A673 (cell line): ENCODE measurements around the gene DOCK8. TPM values are rescaled to one million over a fixed set of nuclear protein-coding genes. Genes with fewer than 3 reads are reported as not detected.
"Not testable (repeated sequence)": the region's sequence is repeated elsewhere in the genome, so short reads cannot be mapped to it uniquely, and the experiment has no call there.

Source experiments
- BruUV-seq: library from RNA; stranded (reverse); fragments of 400-500 nt; replicated peaks from 2 replicates; lab custom pipeline; 2021; lab: Mats Ljungman, UMichigan
- CTCF ChIA-PET: fragments of 300-600 bp; sonication (Branson Sonifier 250); formaldehyde crosslinking; loops from one replicate; lab custom pipeline; 2022; ENCODE audit warnings: antibody characterized with exemption; lab: Charles Lee
- POLR2A ChIA-PET: fragments of 300-600 bp; sonication (Branson Sonifier 250); formaldehyde crosslinking; loops from one replicate; lab custom pipeline; 2022; ENCODE audit warnings: antibody characterized with exemption; ENCODE audit not compliant: low non-redundant PET; lab: Charles Lee
- DNase-seq: peaks from one replicate; pipeline ENCODE4 v3.0.0-alpha.2; 2015; ENCODE audit warnings: low spot score
- H3K27ac ChIP-seq: fragments of 200-600 bp; sonication (generic); 2 replicates; pipeline ENCODE4 v1.5.1; 2016; ENCODE audit warnings: mixed run types, low read depth, mild to moderate bottlenecking, mixed read lengths, antibody characterized with exemption, low read length; ENCODE audit not compliant: poor library complexity, severe bottlenecking
- H3K27me3 ChIP-seq: fragments of 200-600 bp; sonication (generic); replicated peaks from 2 replicates; pipeline ENCODE4 v1.6.1; 2017; ENCODE audit warnings: mixed run types, low read depth, mild to moderate bottlenecking, mixed read lengths, antibody characterized with exemption, low read length; ENCODE audit not compliant: insufficient read depth, poor library complexity
- H3K36me3 ChIP-seq: fragments of 200-600 bp; sonication (generic); 2 replicates; pipeline ENCODE4 v1.6.1; 2016; ENCODE audit warnings: mixed run types, mild to moderate bottlenecking, mixed read lengths, antibody characterized with exemption, low read length; ENCODE audit not compliant: insufficient read depth, poor library complexity, severe bottlenecking
- H3K4me1 ChIP-seq: fragments of 200-600 bp; sonication (generic); 2 replicates; pipeline ENCODE4 v1.6.1; 2017; ENCODE audit warnings: mixed run types, mild to moderate bottlenecking, mixed read lengths, antibody characterized with exemption, low read length; ENCODE audit not compliant: insufficient read depth, poor library complexity, severe bottlenecking
- H3K4me3 ChIP-seq: fragments of 200-600 bp; sonication (generic); 2 replicates; pipeline ENCODE4 v1.5.1; 2016; ENCODE audit warnings: low read depth, mixed run types, mild to moderate bottlenecking, mixed read lengths, low read length; ENCODE audit not compliant: poor library complexity, severe bottlenecking
- H3K9me3 ChIP-seq: fragments of 200-600 bp; sonication (generic); 2 replicates; pipeline ENCODE4 v1.6.1; 2016; ENCODE audit warnings: mixed run types, low read depth, mild to moderate bottlenecking, mixed read lengths, antibody characterized with exemption, low read length; ENCODE audit not compliant: poor library complexity, severe bottlenecking
- EZH2 ChIP-seq: fragments of 200-600 bp; sonication (generic); IDR thresholded peaks from 2 replicates; pipeline ENCODE4 v1.6.1; 2017; ENCODE audit warnings: borderline replicate concordance, low read depth, mild to moderate bottlenecking, mixed read lengths, antibody characterized with exemption, low read length; ENCODE audit not compliant: poor library complexity, severe bottlenecking
- intact Hi-C: fragments of 100-400 bp; cut with micrococcal nuclease; formaldehyde crosslinking; loops from one replicate; pipeline ENCODE4 v1.10.0; 2022; ENCODE audit not compliant: unreplicated experiment
- total RNA-seq: library from RNA; stranded (reverse); gene quantifications from 2 replicates; pipeline ENCODE4 v1.2.3, GENCODE V29; 2021
- TF ChIP-seq, protein P1 (sequence below): fragments of 300-800, 200-600 bp; sonication (generic); conservative IDR thresholded peaks from 2 replicates; pipeline ENCODE4 v1.5.1; 2017; ENCODE audit warnings: low read depth, mild to moderate bottlenecking, antibody characterized with exemption, low read length, moderate library complexity, mixed read lengths

The DOCK8 gene
- total RNA-seq, 1 experiment from 2014 or later: not detected

DNA sequence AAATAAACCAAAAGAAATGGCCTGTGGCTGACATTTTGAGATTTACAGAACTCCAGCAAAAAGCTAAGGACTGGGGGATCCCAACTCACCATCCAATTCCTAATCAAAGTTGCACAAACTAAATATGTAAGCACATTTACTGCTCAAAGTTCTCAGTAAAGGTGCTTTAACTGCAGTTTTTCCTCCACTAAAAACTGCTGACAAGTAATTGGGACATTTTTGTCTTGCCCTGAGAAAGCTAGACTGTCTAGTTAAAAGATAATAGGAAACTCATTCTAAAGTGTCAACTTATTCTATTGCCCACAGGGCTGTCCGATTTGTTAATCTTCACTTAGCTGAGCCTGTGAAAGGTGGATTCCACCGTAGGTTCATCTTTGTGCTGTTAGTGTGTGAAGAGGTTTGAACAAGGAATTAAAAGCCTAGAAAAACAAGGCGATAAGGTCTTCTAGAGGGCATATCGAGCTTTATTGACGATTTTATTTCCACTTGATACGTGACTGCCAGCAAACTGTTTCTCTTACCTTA, 1.0 kb downstream of the DOCK8 start:
- POLR2A ChIA-PET: no interaction called here
- BruUV-seq: no TSS peak

DNA sequence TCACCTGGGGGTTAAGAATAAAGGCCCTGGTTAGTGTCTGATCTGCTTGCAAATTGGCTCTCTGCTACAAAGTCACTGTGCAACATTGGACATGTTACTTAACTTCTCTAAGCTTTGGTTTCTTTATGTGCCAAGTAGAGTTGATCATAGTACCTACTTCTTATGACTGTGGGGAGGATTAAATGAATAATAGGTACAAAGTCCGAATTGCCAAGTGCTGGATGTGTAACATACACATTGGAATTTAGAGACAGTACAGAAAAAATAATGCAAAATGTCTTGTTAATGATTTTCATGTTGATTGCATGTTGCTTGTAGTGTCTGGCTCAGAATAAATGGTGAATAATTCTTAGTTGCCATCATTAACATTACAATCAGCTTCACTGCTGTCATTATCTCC, 2.2 kb downstream of the DOCK8 start:
- no peak for DNase-seq
- peaks cover 73% of the 10 kb centered on the region for H3K27me3 ChIP-seq
- no peaks in the 10 kb centered on the region for H3K9me3 ChIP-seq
- no peaks in the 10 kb centered on the region for H3K36me3 ChIP-seq
- intact Hi-C loops: no loop called here
- H3K27ac ChIP-seq: no peak overlapping the region
- no TSS peak for BruUV-seq
- POLR2A ChIA-PET: no interaction called here
- TF ChIP-seq, protein P1, sequence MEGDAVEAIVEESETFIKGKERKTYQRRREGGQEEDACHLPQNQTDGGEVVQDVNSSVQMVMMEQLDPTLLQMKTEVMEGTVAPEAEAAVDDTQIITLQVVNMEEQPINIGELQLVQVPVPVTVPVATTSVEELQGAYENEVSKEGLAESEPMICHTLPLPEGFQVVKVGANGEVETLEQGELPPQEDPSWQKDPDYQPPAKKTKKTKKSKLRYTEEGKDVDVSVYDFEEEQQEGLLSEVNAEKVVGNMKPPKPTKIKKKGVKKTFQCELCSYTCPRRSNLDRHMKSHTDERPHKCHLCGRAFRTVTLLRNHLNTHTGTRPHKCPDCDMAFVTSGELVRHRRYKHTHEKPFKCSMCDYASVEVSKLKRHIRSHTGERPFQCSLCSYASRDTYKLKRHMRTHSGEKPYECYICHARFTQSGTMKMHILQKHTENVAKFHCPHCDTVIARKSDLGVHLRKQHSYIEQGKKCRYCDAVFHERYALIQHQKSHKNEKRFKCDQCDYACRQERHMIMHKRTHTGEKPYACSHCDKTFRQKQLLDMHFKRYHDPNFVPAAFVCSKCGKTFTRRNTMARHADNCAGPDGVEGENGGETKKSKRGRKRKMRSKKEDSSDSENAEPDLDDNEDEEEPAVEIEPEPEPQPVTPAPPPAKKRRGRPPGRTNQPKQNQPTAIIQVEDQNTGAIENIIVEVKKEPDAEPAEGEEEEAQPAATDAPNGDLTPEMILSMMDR: no peak
- TF ChIP-seq EZH2: no peak
- CTCF ChIA-PET: no interaction called here
- H3K4me1 ChIP-seq: no peaks in the 10 kb centered on the region
- no peak overlapping the region for H3K4me3 ChIP-seq

More for the DNA sequence above, 1.0 kb downstream of the DOCK8 start:
- no peaks in the 10 kb centered on the region for H3K4me1 ChIP-seq
- H3K9me3 ChIP-seq: no peaks in the 10 kb centered on the region
- H3K27ac ChIP-seq: no peak overlapping the region
- no peak for DNase-seq
- CTCF ChIA-PET: no interaction called here
- intact Hi-C loops: no loop called here
- no peak overlapping the region for H3K4me3 ChIP-seq
- H3K36me3 ChIP-seq: no peaks in the 10 kb centered on the region
- TF ChIP-seq, protein P1: no peak
- no peak for TF ChIP-seq EZH2
- peaks cover 83% of the 10 kb centered on the region for H3K27me3 ChIP-seq

DNA sequence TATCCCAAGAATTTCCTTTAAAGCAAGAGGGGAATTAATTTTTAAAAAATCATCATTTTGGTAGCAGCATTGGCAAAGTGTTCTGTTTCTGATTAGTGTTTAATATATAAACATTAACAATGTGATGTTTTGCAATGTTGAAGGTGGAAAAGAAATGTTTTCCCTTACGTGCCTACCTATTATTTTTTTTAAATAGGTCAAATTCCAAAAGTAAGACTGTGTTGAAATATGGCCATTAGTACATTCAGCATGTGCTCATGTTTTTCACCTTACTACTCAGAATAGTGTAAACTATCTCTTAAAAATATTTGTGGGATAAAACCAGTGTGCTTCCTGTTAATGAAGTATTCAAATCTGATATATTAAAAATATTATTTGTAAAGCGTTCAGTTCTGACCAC, 3.3 kb downstream of the DOCK8 start:
- ChIA-PET CTCF (no interaction called here), POLR2A (no interaction called here)
- BruUV-seq: no TSS peak
- intact Hi-C loops: no loop called here
- H3K4me3 ChIP-seq: no peak overlapping the region
- H3K27me3 ChIP-seq: peaks cover 73% of the 10 kb centered on the region
- no peaks in the 10 kb centered on the region for H3K9me3 ChIP-seq
- TF ChIP-seq, protein P1: no peak
- TF ChIP-seq EZH2: no peak
- no peak for DNase-seq
- no peaks in the 10 kb centered on the region for H3K4me1 ChIP-seq
- H3K27ac ChIP-seq: no peak overlapping the region
- H3K36me3 ChIP-seq: no peaks in the 10 kb centered on the region

DNA sequence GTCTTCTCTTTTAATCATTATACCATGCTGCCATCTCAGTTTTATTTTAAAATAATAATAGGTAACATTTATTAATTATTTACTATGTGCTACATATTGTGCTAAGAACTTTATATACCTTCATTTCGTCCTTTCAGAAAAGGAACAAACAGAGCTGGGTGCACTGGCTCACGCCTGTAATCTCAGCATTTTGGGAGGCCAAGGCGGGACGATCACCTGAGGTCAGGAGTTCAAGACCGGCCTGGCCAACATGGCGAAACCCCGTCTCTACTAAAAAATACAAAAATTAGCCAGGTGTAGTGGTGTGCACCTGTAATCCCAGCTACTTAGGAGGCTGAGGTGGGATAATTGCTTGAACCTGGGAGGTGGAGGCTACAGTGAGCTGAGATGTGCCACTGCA, 4.4 kb downstream of the DOCK8 start:
- H3K4me1 ChIP-seq, BruUV-seq, intact Hi-C loops, H3K36me3 ChIP-seq, CTCF ChIA-PET, DNase-seq, POLR2A ChIA-PET, H3K4me3 ChIP-seq, H3K27ac ChIP-seq, H3K9me3 ChIP-seq: not testable (repeated sequence)
- peaks cover 73% of the 10 kb centered on the region for H3K27me3 ChIP-seq
